Stimulated activated CD8-positive, alpha-beta memory T cell treated with anti-CD3 and anti-CD28 coated beads, Interleukin-4, amount 100 ng/mL, for 1 hour (primary cell): ENCODE data around the gene STK36.
A peak's percentile ranks its signal among the peaks of the same experiment; 100 is the strongest.
"Not testable (repeated sequence)": the region's sequence is repeated elsewhere in the genome, so short reads cannot be mapped to it uniquely, and the experiment has no call there.

ENCODE experiments used
- DNase-seq, 2 donors: peaks; one replicate each; pipeline ENCODE4 v3.0.0-alpha.2; 2020; ENCODE audit warnings: low read depth in 2 of 2, low spot score in 1 of 2

Gene STK36

DNA sequence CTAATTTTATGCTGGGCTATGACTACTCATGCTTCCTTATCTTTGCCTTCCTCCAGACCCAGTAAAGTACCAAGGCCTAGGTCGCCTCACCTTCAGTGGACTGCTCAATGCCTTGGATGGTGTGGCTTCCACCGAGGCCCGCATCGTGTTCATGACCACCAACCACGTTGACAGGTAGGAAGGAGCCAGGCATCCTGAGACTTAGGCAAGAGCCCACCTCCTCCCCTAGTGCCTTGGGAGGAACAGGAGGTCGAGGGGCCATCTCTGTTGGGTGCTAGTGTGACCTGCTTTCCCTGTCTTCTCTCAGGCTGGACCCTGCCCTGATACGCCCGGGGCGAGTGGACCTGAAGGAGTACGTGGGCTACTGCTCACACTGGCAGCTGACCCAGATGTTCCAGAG lies 9.1 kb upstream of the STK36 start:
- DNase-seq: no peak

DNA sequence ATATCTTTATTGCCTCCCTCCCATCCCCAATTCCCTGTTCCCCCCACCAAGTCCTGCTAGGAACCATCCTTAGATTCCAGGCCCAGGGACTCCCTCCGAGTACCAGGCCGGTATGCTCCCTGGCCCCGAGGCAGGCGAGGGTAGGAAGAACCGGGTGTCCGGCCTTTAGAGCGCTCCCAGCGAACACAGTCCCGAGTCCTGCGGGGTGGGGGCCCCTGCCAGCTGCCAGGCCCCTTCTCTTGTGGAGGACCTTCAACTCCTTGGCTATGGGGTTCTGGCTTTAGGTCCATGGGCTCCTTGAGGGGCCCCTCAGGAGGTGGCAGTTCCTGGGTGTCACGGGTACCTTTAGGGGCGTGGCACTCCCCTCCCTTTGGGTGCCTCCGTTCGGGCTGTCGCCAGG lies 8.0 kb upstream of the STK36 start:
- DNase-seq: no peak

DNA sequence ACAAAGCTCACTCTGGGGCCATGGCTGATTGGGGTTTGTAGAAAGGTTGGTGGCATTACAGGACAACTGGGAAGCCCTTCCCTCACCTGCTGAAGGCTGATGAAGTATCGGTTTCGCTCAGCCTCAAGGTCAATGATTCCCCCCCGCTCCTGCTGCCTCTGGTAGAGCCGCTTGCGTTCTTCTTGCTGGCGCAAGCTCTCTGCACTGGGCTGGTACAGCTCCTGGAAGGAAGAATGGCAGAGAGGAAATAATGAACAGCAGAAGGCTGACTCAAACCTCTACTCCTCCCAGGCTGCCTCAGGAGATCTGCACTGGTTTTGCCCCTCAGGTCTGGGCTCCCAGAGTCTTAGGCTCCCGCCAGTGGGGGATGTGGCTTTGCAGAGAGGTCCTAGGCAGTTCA lies 7.2 kb upstream of the STK36 start:
- DNase-seq: no peak

DNA sequence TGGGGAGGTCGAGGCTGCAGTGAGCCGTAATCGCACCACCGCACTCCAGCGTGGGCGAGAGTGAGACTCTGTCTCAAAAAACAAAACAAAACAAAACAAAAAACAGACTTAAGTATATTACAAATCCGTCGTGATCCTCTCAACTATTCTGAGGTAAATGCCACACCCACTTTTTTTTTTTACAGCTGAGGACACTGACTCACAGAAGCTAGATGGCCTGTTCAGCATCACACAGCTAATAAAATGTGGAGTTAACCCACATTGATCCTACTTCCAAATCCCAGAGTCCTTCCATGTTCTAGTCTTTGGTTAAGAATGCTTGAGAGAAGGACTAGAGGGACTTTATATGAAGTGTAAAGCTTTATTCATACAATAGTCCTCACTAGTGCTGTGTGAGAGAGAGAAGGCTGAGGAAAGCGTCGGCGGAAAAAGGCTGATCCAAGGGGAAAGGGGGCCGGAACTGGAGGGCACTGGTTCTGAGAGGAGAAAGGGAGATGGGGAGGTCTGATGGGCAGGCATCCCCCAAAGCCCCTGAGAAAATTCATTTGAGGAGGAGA lies 711 bp upstream of the STK36 start:
- no peak for DNase-seq

DNA sequence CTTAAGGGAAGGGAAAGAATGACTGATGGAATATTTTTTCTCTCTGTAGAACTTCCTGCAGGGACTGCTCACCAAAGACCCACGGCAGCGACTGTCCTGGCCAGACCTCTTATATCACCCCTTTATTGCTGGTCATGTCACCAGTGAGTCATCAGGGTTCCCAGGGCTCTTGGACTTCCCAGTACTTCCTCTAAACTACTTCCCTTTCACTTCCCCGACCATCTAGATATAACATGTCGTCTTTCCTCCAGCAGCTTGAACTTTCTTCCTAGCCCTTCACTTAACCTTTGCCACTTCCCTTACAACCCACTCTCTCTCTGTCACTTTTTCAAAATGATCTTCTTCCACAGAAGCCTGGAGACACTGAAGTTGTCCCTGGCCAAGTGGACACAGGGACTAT lies 7.2 kb downstream of the STK36 start:
- no peak for DNase-seq

DNA sequence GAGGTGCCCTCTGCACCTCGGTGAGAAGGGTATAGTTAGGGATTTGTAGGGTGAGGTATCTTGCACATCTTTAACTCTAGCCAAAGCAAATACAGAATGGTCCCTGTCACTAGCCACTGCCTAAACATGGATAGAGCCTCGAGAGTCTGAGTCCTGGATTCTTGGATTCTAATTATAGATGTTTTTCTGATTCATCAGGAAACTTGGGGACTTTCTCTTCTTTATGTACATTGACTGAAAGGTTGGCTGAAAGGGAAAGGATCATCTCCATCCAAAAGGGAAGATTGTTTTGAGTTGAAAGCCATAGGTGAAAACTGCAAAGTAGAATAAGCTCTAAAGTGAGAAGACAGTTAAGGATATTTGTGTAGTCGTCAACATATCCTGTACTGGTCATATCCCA lies 8.2 kb downstream of the STK36 start:
- no peak for DNase-seq

DNA sequence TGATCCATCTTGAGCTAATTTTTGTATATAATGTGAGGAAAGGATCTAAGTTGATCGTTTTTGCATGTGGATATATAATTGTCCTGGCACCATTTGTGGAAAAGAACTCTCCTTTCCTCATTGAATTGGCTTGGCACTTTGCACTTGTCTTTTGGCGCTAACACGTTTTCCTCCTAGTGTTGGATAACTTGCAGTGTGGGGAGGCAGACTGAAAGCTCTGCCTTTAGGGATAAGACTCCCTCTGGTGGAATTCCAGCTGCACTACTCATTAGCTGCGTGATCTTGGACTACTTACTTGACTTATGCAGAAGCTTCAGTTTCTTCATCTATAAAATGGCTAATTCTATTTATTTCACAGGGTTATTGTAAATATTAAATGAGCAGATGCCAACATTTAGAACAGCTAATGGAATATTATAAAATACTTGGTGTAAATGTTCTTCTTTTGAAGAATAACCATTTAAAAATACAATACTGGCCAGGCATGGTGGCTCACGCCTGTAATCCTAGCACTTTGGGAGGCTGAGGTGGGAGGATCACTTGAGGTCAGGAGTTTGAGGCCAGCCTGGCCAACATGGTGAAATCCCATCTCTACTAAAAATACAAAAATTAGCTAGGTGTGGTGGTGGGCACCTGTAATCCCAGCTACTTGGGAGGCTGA lies 15.6 kb downstream of the STK36 start:
- DNase-seq: not testable (repeated sequence)

DNA sequence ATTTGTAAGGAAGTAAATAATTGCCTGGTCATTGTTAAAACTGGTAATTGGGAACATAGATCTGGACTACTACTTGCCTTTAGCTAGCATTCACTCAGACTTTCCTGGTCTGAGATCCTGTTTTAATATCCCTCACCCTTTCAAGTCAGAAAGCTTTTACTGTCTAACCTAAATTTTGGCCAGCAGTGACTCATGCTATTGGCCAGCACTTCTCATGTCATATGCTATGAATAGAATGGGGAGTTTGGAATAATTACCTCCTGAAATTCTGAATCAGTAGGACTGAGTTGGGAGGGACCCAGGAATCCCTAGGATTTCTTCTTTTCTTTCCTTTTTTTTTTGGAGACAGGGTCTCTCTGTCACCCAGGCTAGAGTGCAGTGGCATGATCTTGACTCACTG lies 19.3 kb downstream of the STK36 start:
- no peak for DNase-seq

DNA sequence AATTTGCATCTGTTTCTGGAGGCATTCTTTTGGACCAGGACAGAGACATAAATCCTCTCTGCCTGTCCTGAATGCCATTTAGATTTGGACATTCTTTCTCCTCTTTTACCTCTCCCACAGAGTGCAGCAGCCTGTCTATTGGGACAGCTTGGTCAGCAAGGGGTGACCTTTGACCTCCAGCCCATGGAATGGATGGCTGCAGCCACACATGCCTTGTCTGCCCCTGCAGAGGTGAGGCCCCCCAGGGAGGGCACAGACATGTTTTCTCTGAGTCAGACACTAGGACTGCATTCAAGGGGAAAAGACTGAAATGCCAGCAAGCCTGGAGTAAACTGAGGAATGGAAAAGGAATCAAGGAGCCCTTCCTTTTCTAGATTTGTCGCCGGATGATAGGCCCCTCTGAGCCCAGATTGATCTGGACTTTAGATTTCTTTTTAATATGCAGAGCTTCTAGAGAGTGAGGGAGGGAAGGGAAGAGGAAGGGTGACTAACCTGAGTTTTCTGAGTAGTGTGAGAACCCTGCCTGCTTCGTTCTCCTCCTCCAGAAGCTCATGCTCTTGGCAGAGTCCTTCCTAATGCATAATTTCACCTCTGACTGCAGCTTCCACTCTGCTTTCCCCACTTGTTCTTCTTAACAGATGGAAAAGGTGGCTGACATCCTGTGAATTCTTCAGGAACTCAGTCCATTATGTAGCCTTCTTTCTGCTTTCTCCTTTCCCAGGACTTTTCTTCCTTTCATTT lies 22.7 kb downstream of the STK36 start:
- DNase-seq: no peak

DNA sequence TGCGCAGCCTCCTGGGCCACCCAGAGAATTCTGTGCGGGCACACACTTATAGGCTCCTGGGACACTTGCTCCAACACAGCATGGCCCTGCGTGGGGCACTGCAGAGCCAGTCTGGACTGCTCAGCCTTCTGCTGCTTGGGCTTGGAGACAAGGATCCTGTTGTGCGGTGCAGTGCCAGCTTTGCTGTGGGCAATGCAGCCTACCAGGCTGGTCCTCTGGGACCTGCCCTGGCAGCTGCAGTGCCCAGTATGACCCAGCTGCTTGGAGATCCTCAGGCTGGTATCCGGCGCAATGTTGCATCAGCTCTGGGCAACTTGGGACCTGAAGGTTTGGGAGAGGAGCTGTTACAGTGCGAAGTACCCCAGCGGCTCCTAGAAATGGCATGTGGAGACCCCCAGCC lies 27.0 kb downstream of the STK36 start:
- no peak for DNase-seq

DNA sequence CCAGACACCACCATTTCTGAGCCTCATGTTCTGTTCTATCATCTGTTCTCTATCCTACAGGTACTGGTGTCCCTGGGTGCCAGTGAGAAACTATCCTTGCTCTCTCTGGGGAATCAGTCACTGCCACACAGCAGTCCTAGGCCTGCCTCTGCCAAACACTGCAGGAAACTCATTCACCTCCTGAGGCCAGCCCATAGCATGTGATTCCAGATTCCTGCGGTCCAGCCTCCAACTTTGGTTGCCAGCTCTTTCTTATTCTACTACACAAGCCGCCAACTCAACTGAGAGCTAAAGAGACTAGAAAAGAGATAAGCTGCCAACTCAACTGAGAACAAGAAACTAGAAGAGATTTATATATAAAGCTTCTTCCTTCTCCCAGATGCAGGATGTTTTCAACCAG lies 29.9 kb downstream of the STK36 start:
- DNase-seq: no peak

DNA sequence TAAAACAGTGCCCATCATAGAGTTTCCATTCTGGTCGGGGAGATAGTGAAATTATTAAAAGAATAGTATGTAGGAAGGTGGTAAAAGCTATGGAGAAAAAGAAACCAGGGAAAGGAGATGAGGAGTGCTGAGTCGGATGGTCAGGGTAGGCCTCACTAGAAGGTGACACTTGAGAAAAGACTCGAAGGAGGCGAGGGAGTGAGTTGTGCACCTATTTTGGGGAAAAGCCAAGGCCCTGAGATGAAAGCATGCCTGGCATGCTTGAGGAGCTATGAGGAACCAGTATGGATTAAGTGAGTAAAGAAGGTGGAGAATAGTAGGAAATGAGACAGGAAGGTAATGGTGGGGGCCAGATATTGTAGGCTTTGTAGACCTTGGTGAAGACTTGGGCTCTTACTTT lies 31.5 kb downstream of the STK36 start:
- DNase-seq: no peak

DNA sequence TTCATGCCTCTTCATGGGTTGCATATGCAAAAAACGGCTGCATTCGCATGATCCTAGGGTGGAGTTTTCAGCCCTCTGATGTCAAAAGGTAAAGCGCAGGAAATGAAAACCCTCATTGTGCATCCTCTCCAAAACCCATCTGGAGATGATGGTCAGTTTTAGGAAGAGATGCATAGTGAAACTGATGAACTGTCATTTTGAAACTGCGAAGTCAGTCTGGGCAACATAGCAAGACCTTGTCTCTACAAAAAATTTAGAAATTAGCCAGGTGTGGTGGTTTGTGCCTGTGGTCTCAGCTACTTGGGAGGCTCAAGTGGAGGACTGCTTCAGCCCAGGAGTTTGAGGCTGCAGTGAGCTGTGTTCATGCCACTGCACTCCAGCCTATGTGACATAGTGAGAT lies 36.2 kb downstream of the STK36 start:
- no peak for DNase-seq

DNA sequence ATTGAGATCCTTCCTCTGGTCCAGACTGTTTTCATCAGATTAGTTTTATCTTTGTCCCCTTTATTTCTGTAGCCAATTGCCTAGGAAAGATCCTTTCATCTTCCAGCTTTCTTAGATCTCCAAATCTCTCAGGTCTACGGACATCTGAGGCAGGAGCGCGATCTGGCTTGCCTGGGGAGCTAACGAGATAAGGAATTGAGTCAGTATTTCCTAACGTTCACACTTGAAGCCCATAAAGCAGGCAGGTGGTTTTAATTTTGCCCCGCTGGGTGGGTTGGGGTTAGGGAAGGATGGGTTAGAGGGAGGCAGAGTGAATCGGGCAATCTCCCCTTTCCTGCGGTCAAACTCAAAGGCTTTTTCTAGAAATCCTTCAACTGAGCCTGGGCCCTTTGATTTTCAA lies 38.0 kb downstream of the STK36 start:
- no peak for DNase-seq

DNA sequence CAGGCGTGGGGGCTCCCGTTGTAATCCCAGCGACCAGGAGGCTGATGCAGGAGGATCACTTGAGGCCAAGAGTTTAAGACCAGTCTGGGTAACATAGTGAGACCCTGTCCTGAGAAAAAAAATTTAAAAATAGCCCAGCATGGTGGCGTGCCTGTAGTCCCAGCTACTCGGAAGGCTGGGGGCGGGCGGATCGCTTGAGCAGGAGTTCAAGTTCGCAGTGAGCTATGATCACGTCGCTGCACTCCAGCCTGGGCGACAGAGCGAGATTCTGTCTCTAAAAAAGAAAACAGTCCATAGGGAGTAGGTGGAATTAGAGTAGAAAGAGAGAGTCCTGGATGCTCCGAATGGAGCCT lies 38.4 kb downstream of the STK36 start:
- DNase-seq: no peak

DNA sequence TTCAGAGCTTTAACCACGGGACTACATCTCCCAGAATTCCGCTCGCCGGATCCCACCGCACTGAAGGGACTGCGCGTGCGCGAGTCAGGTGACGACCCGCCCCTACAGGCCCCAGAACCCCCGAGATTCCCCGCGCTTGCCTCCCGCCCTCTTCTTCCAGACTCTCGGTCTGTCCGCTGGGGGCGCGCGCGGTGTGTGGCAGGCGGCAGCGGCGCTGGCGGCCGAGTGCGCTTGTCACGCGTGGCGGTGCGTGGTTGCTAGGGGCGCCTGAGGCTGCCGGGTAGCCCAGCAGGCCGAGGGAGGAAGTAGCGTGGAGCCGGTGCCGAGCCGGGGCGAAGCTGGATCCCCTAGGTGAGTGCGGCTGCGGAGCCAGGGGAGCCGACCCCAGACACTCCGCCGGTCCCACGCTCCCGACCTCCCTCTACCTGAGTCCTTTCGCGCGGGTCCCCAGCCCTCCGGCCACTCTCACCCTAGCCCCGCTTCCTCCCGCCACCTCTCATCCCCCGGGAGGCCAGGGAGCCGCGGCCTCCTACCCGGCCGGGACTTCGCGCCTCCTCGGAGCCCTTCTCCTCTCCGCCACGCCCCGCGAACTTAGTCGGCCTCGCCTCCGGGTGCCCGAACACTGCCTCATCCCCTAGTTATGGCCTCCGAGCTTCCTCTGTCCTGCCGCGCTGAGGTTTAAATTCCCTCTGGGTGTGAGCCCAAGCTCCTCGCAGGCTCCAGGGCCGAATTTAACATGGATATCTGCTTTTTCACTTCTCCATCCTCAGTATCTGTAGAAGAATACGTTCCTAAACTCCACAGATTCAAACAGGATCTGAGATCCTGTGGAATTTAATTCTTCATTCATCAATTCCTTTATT lies 39.0 kb downstream of the STK36 start, which contains the start of gene TTLL4:
Gene TTLL4 (plus strand): TSS at position 149 of the 863 bp plus-strand sequence. CDS start 26,842 bp downstream, outside the sequence.
- DNase-seq: peak; percentile 93 to 99

DNA sequence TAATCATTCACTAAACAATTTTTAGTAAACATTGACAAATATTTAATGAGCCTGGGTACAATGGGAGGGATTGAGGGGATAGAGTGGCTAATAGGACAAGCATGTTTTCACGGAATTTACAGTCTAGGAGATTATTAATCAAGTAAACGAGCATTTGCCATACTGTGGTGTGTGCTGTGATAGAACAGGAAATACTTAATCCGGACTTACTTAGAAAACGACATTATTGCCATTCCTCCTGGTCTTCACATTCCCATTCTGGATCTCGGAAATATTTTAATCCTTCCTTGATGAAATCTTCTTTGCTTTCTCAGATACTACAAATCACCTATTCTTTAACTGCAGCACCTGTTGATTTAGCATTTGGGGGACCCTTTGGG lies 39.7 kb downstream of the STK36 start:
- no peak for DNase-seq

DNA sequence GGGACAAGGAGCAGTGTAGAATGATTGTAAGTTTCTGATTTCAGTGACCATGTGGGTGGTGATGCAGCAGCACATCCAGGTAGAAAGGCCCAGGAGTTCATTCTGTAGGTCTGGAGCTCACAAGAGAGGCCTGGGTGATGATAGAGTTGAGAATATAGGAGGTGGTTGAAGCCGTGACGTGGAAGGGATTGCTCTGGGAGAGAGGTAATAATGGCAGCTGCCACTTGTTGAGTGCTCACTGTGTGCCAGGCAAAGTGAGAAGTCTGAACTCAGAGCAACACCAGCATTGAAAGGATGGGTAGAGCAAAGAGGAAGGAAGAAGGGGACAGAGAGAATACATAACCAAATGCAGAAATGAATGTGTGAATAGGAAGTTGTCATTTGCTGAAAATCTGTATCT lies 42.0 kb downstream of the STK36 start:
- DNase-seq: no peak

DNA sequence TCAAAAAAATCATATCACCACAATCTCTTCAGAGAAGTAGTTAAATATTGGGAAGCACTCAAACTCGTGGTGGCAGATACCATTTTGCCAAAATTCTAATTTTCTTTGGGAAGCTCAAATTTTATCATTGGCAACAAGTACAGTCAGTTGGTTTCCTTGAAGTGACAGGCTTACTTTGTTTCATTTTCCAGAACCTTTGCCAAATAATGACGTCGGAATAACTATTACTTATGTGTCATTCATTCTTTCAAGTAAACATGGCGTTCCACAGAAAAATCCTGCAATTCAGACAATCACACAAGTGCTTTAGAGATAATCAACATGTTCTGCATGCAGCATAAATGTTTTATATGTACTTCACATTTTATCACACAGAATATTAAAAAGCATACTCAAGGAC lies 44.2 kb downstream of the STK36 start:
- no peak for DNase-seq

DNA sequence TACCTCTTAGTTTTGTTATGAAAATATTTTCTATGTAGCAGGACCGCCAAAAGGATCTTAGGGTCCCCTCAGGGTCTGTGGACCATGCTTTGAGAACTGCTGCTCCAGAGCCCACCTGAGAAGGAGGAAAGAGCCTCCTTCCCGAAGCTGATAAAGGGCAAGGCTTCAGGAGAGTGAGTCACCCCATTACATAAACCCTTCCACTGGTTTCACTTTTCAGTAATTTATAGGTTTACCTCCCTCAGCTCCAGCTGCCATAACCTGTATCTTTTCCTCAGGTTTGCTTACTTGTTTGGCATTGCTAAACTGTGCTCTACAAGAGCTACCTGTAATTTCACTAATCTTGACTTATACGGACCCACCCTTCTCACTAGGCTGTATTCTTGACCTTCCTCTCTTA lies 45.4 kb downstream of the STK36 start:
- DNase-seq: no peak

DNA sequence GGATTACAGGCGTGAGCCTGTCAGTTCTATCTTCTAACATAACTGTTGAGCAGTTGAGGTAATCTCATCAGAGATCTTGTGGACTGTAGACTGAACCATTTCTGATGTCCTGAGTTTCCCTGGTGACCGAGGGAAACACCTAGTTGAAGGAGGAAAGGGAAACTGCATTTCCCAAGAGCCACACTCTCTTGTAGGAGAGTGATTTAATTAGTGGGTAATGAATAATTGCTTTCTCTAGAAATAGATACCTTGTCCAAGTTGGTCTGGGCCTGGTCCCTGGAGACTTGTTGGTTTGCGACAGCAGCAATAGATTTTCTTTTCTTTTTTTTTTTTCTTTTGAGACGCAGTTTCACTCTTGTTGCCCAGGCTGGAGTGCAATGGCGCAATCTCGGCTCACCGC lies 46.2 kb downstream of the STK36 start:
- DNase-seq: no peak

DNA sequence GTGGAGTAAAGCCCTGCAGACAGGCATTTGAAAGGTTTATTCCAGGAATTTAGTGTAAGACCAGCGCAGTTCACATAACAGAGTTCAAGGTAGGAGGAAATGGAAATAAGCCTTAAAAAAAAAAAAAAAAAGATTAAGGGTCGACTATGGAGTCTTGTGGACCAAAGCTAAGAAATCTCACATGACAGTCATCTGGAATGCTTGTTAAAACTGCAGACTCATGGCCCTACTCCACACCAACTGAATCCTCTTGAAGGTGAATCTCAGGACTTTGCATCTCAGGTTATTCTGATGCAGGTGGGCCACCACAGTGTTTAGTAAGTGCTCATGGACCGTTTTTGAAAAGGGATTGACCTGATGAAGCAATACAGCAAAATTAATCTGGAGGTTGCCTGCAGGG lies 47.6 kb downstream of the STK36 start:
- DNase-seq: no peak
